H9 (cell line): ENCODE data around the gene LPGAT1. TPM values are rescaled to one million over a fixed set of nuclear protein-coding genes. Genes with fewer than 3 reads are reported as not detected.

ENCODE experiments used
- DNase-seq: peaks from one replicate; pipeline ENCODE4 v3.0.0-alpha.2; 2017
- H2AFZ ChIP-seq: one replicate; pipeline ENCODE4 v1.6.1; 2013; ENCODE audit warnings: mild to moderate bottlenecking, low read length, control low read depth, moderate library complexity
- H2AK5ac ChIP-seq: 2 replicates; pipeline ENCODE4 v1.6.1; 2013; ENCODE audit warnings: low read length, control low read depth, mixed read lengths; ENCODE audit not compliant: insufficient read length
- H2BK120ac ChIP-seq: one replicate; pipeline ENCODE4 v1.6.1; 2013; ENCODE audit warnings: low read depth, mild to moderate bottlenecking, low read length, control low read depth, inconsistent platforms; ENCODE audit not compliant: poor library complexity, severe bottlenecking
- H2BK12ac ChIP-seq: 2 replicates; pipeline ENCODE4 v1.6.1; 2013; ENCODE audit warnings: low read length, control low read depth, mixed read lengths, low read depth; ENCODE audit not compliant: insufficient read length
- H2BK15ac ChIP-seq: 2 replicates; pipeline ENCODE4 v1.6.1; 2013; ENCODE audit warnings: low read depth, low read length, control low read depth
- H2BK20ac ChIP-seq: one replicate; pipeline ENCODE4 v1.6.1; 2013; ENCODE audit warnings: low read depth, mild to moderate bottlenecking, low read length, control low read depth, inconsistent platforms; ENCODE audit not compliant: poor library complexity, severe bottlenecking
- H2BK5ac ChIP-seq: 2 replicates; pipeline ENCODE4 v1.6.1; 2013; ENCODE audit warnings: low read length, control low read depth, mixed read lengths; ENCODE audit not compliant: insufficient read length
- H3K14ac ChIP-seq: 2 replicates; pipeline ENCODE4 v1.6.1; 2013; ENCODE audit warnings: low read length, control low read depth; ENCODE audit not compliant: insufficient read depth
- H3K18ac ChIP-seq: 2 replicates; pipeline ENCODE4 v1.6.1; 2013; ENCODE audit warnings: low read depth, mild to moderate bottlenecking, mixed read lengths, low read length, control low read depth; ENCODE audit not compliant: insufficient read length
- H3K23ac ChIP-seq: 2 replicates; pipeline ENCODE4 v1.6.1; 2013; ENCODE audit warnings: low read length, control low read depth, mixed read lengths, low read depth; ENCODE audit not compliant: insufficient read length
- H3K23me2 ChIP-seq: 2 replicates; pipeline ENCODE4 v1.6.1; 2013; ENCODE audit warnings: low read depth, mild to moderate bottlenecking, mixed read lengths, low read length, control low read depth; ENCODE audit not compliant: insufficient read length, poor library complexity, severe bottlenecking
- H3K27ac ChIP-seq: 2 replicates; pipeline ENCODE4 v1.5.1; 2013; ENCODE audit warnings: low read length, control low read depth, mixed read lengths, low read depth; ENCODE audit not compliant: insufficient read length
- H3K27me3 ChIP-seq: 2 replicates; pipeline ENCODE4 v1.6.1; 2013; ENCODE audit warnings: low read length, control low read depth, inconsistent platforms; ENCODE audit not compliant: insufficient read depth
- H3K4ac ChIP-seq: 2 replicates; pipeline ENCODE4 v1.6.1; 2013; ENCODE audit warnings: low read depth, mild to moderate bottlenecking, control low read depth, inconsistent platforms, low read length, moderate library complexity
- H3K4me1 ChIP-seq: 2 replicates; pipeline ENCODE4 v1.6.1; 2013; ENCODE audit warnings: low read length, control low read depth, inconsistent platforms; ENCODE audit not compliant: insufficient read depth
- H3K4me2 ChIP-seq: 2 replicates; pipeline ENCODE4 v1.6.1; 2013; ENCODE audit warnings: low read length, control low read depth, mixed read lengths; ENCODE audit not compliant: insufficient read length, insufficient read depth
- H3K56ac ChIP-seq: 2 replicates; pipeline ENCODE4 v1.6.1; 2013; ENCODE audit warnings: low read depth, mild to moderate bottlenecking, mixed read lengths, low read length, control low read depth; ENCODE audit not compliant: insufficient read length
- H3K79me1 ChIP-seq: 2 replicates; pipeline ENCODE4 v1.6.1; 2013; ENCODE audit warnings: low read depth, mild to moderate bottlenecking, moderate library complexity, low read length, control low read depth, inconsistent platforms; ENCODE audit not compliant: insufficient read depth, poor library complexity, severe bottlenecking
- H3K79me2 ChIP-seq: 2 replicates; pipeline ENCODE4 v1.6.1; 2013; ENCODE audit warnings: low read length, control low read depth, inconsistent platforms; ENCODE audit not compliant: insufficient read depth
- H3K9ac ChIP-seq: 2 replicates; pipeline ENCODE4 v1.6.1; 2013; ENCODE audit warnings: low read length, control low read depth, mixed read lengths; ENCODE audit not compliant: insufficient read length; ENCODE audit errors: extremely low read depth
- H3K9me3 ChIP-seq: one replicate; pipeline ENCODE4 v1.6.1; 2013; ENCODE audit warnings: low read depth, low read length, inconsistent platforms; ENCODE audit not compliant: control insufficient read depth
- H3T11ph ChIP-seq: one replicate; pipeline ENCODE4 v1.6.1; 2013; ENCODE audit warnings: mild to moderate bottlenecking, low read length, control low read depth, inconsistent platforms
- H4K20me1 ChIP-seq: one replicate; pipeline ENCODE4 v1.6.1; 2013; ENCODE audit not compliant: control insufficient read depth, insufficient read length, insufficient read depth
- H4K5ac ChIP-seq: 2 replicates; pipeline ENCODE4 v1.6.1; 2013; ENCODE audit warnings: low read depth, mild to moderate bottlenecking, mixed read lengths, low read length, control low read depth; ENCODE audit not compliant: insufficient read length
- H4K8ac ChIP-seq: replicated peaks from 2 replicates; pipeline ENCODE4 v1.6.1; 2013; ENCODE audit warnings: low read length, control low read depth, mixed read lengths, low read depth; ENCODE audit not compliant: insufficient read length
- H4K91ac ChIP-seq: 2 replicates; pipeline ENCODE4 v1.6.1; 2013; ENCODE audit warnings: low read depth, mild to moderate bottlenecking, moderate library complexity, mixed read lengths, low read length, control low read depth; ENCODE audit not compliant: insufficient read length
- H3K27ac Mint-ChIP-seq, 3 experiments: 2 replicates in 2 of 3; 3 replicates in 1 of 3; pipeline ENCODE4 v1.8.0; 2020 to 2021; ENCODE audit warnings: mixed read lengths in 3 of 3, mild to moderate bottlenecking in 1 of 3, moderate library complexity in 1 of 3
- H3K27me3 Mint-ChIP-seq: 2 replicates; pipeline ENCODE4 v1.8.0; 2021; ENCODE audit warnings: low read depth, mild to moderate bottlenecking, moderate library complexity, mixed read lengths
- H3K36me3 Mint-ChIP-seq, 3 experiments: 2 replicates in 2 of 3; 3 replicates in 1 of 3; pipeline ENCODE4 v1.8.0; 2020 to 2021; ENCODE audit warnings: low read depth in 3 of 3, mixed read lengths in 3 of 3; ENCODE audit not compliant: insufficient read depth in 1 of 3
- H3K4me1 Mint-ChIP-seq, 2 experiments: 2 replicates each; pipeline ENCODE4 v1.8.0; 2020; ENCODE audit warnings: mixed read lengths in 2 of 2
- H3K4me3 Mint-ChIP-seq, 2 experiments: 2 replicates in 1 of 2; 3 replicates in 1 of 2; pipeline ENCODE4 v1.8.0; 2020 to 2021; ENCODE audit warnings: mild to moderate bottlenecking in 2 of 2, mixed read lengths in 2 of 2, moderate library complexity in 1 of 2
- H3K9me3 Mint-ChIP-seq, 2 experiments: 2 replicates in 1 of 2; 3 replicates in 1 of 2; pipeline ENCODE4 v1.8.0; 2020; ENCODE audit warnings: mild to moderate bottlenecking in 2 of 2, mixed read lengths in 2 of 2, moderate library complexity in 1 of 2
- CTCF ChIP-seq: fragments of 200-600 bp; sonication (generic); conservative IDR thresholded peaks from 3 replicates; pipeline ENCODE4 v1.8.0; 2021; ENCODE audit warnings: antibody characterized with exemption, mild to moderate bottlenecking
- WGBS: extraction: QIAGEN DNeasy Blood & Tissue Kit; methylation state at CpG from one replicate; pipeline ENCODE4 v1.1.7; 2013; ENCODE audit warnings: missing lambda C conversion rate, low lambda C conversion rate, mixed read lengths; ENCODE audit not compliant: insufficient read length; ENCODE audit errors: extremely low coverage; 5-methylcytosine and 5-hydroxymethylcytosine counted together
- total RNA-seq: library from RNA; stranded (reverse); gene quantifications from 2 replicates; pipeline ENCODE4 v1.2.1, GENCODE V29; 2021

Gene LPGAT1
- total RNA-seq, 1 experiment from 2014 or later = 12.2 TPM

DNA sequence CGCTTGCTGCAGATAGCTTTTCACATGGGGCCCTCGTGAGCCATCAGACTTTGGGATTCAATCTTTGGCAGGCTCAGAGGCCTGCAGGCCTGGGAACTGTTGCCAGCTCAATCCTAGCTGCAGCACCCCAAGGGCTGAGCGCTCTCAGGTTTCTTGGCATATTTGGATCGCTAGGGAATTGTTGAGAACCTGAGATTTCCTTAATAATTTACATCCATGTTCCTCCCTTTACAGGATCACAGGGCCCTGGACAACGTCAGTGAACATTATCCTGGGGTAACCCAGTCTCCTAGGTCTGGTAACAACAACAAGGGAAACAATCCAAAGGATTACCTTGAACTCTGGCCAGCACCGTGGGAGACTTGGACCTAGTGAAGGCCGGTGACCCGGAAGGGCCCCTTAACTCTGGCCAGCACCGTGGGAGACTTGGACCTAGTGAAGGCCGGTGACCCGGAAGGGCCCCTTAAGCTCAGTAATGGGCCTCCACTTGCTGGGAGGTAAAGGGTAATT is 105.8 kb downstream of the LPGAT1 start:
- no peak overlapping the region for H2BK5ac ChIP-seq
- H2BK12ac ChIP-seq = no peak overlapping the region
- H3K4me2 ChIP-seq = no peak overlapping the region
- H4K91ac ChIP-seq = no peak overlapping the region
- no peaks in the 10 kb centered on the region for H3K9me3 ChIP-seq
- no peaks in the 10 kb centered on the region for H3K27me3 ChIP-seq
- DNase-seq = no peak
- H3T11ph ChIP-seq = no peak overlapping the region
- Mint-ChIP-seq H3K36me3 (no peaks in the 10 kb centered on the region), H3K4me1 (no peaks in the 10 kb centered on the region), H3K27me3 (peaks cover 2% of the 10 kb centered on the region; the same call in 1 of the 2 replicates), H3K4me3 (no peak overlapping the region), H3K27ac (no peak overlapping the region), H3K9me3 (no peaks in the 10 kb centered on the region)
- H3K79me2 ChIP-seq = no peaks in the 10 kb centered on the region
- H3K56ac ChIP-seq = no peak overlapping the region
- no peaks in the 10 kb centered on the region for H3K23me2 ChIP-seq
- no CpG with 5 or more reads among the region's 11 CpGs for WGBS
- H2AFZ ChIP-seq = no peak overlapping the region
- H3K14ac ChIP-seq = no peak overlapping the region
- no peak overlapping the region for H2BK15ac ChIP-seq
- H3K9ac ChIP-seq = no peak overlapping the region
- no peak for TF ChIP-seq CTCF
- no peaks in the 10 kb centered on the region for H4K20me1 ChIP-seq
- H2BK20ac ChIP-seq = no peak overlapping the region
- no peak overlapping the region for H2AK5ac ChIP-seq
- H3K27ac ChIP-seq = no peak overlapping the region
- no peak overlapping the region for H3K4ac ChIP-seq
- no peak overlapping the region for H3K18ac ChIP-seq
- H4K8ac ChIP-seq = no peak overlapping the region
- H2BK120ac ChIP-seq = no peak overlapping the region
- H3K23ac ChIP-seq = no peak overlapping the region
- no peak overlapping the region for H4K5ac ChIP-seq
- H3K4me1 ChIP-seq = no peaks in the 10 kb centered on the region
- H3K79me1 ChIP-seq = no peaks in the 10 kb centered on the region
